Measurements from ENCODE around the gene ATP6V0A1. TPM values are rescaled to one million over a fixed set of nuclear protein-coding genes. Genes with fewer than 3 reads are reported as not detected.
A peak's percentile ranks its signal among the peaks of the same experiment; 100 is the strongest.

The ATP6V0A1 gene
- total RNA-seq, 4 donors from 2014 or later: 29.5 to 111 (median 64.5) TPM

- TF ChIP-seq POLR2A (IDR thresholded peaks at IDR 0.05): peak; percentile 28 to 42
- peak in 2 of 4 experiments; percentile 25 to 45 for TF ChIP-seq CTCF (IDR thresholded peaks at IDR 0.05)
- peak; percentile 97 to 99 for DNase-seq
- intact Hi-C loops (cut with DNase I; ENCODE audit: low total_unique reads): no loop called here
- Histone ChIP-seq H3K27ac (peak overlapping the region; percentile 95 to 99), H3K4me3 (no peak overlapping the region), H3K36me3 (no peaks in the 10 kb centered on the region), H3K27me3 (no peaks in the 10 kb centered on the region), H3K4me1 (peaks cover 62 to 65% of the 10 kb centered on the region in 2 donors), H3K9me3 (no peaks in the 10 kb centered on the region)
Observed at GRCh38 chr17:42519546-42520491, 61.1 kb downstream of the ATP6V0A1 start.

- Histone ChIP-seq H3K27me3 (no peaks in the 10 kb centered on the region), H3K4me3 (no peak overlapping the region), H3K4me1 (peaks cover 62 to 65% of the 10 kb centered on the region in 2 donors), H3K27ac (peak overlapping the region; percentile 95 to 99), H3K9me3 (no peaks in the 10 kb centered on the region), H3K36me3 (no peaks in the 10 kb centered on the region)
- intact Hi-C loops (cut with DNase I; ENCODE audit: low total_unique reads): no loop called here
- DNase-seq: no peak
- TF ChIP-seq POLR2A (IDR thresholded peaks at IDR 0.05): no peak
- peak in 1 of 4 experiments; percentile 3 for TF ChIP-seq CTCF (IDR thresholded peaks at IDR 0.05)
Observed at GRCh38 chr17:42520540-42520951, 61.9 kb downstream of the ATP6V0A1 start.

- no peak for DNase-seq
- intact Hi-C loops (cut with DNase I; ENCODE audit: low total_unique reads): no loop called here
- no peaks in the 10 kb centered on the region for H3K27me3 ChIP-seq
- peaks cover 62 to 65% of the 10 kb centered on the region in 2 donors for H3K4me1 ChIP-seq
- peak overlapping the region; percentile 95 to 99 for H3K27ac ChIP-seq
- no peak for TF ChIP-seq CTCF (IDR thresholded peaks at IDR 0.05)
- no peaks in the 10 kb centered on the region for H3K36me3 ChIP-seq
- no peak overlapping the region for H3K4me3 ChIP-seq
- H3K9me3 ChIP-seq: no peaks in the 10 kb centered on the region
Observed at GRCh38 chr17:42521036-42521435, 62.4 kb downstream of the ATP6V0A1 start.

GRCh38 chr17:42521666-42522262 is 63.1 kb downstream of the ATP6V0A1 start:
- TF ChIP-seq CTCF (IDR thresholded peaks at IDR 0.05) (no peak), POLR2A (IDR thresholded peaks at IDR 0.05) (no peak)

More at GRCh38 chr17:42521666-42522262, 63.1 kb downstream of the ATP6V0A1 start:
- Histone ChIP-seq H3K4me1 (peaks cover 56 to 60% of the 10 kb centered on the region in 2 donors), H3K9me3 (no peaks in the 10 kb centered on the region), H3K36me3 (no peaks in the 10 kb centered on the region), H3K27ac (peak overlapping the region; percentile 95 to 99), H3K4me3 (no peak overlapping the region), H3K27me3 (no peaks in the 10 kb centered on the region)
- intact Hi-C loops (cut with DNase I; ENCODE audit: low total_unique reads): no loop called here
- DNase-seq: peak in 1 of 2 donors; percentile 62
